K562 (cell line): ENCODE data around the gene RNF152. TPM values are rescaled to one million over a fixed set of nuclear protein-coding genes. Genes with fewer than 3 reads are reported as not detected.

ENCODE experiments used
- ATAC-seq: fragments of 200-7000 bp; cut with Tn5 transposase; 3 replicates; pipeline ENCODE4 v1.9.1; 2020; ENCODE audit warnings: moderate library complexity
- BruUV-seq: library from RNA; stranded (reverse); fragments of 400-500 nt; replicated peaks from 2 replicates; lab custom pipeline; 2021; lab: Mats Ljungman, UMichigan
- CTCF ChIA-PET: fragments of 300-600 bp; formaldehyde crosslinking; extraction: SDS; loops from one replicate; lab custom pipeline; 2021; ENCODE audit warnings: low intra/inter-chr PET ratio; lab: Yijun Ruan, JAX
- POLR2A ChIA-PET: fragments of 300-600, 350-650 bp; sonication (Branson Sonifier 250); formaldehyde crosslinking; extraction: SDS; loops from one replicate; lab custom pipeline; 2021; ENCODE audit warnings: antibody characterized with exemption, inconsistent platforms; lab: Yijun Ruan, JAX
- DNase-seq, 4 experiments: peaks; one replicate each; pipeline versions ENCODE4 v3.0.0 to v3.0.0-alpha.2; 2011 to 2018; ENCODE audit warnings: low spot score in 3 of 4, mixed read lengths in 3 of 4; ENCODE audit errors: extremely low read depth in 1 of 4
- FAIRE-seq: peaks from 2 replicates; lab custom pipeline; 2011; peaks lifted over from hg19 to GRCh38; lab: Jason Lieb, UNC
- H2AFZ ChIP-seq: 2 replicates; pipeline ENCODE4 v1.6.0; 2011; ENCODE audit warnings: low read depth, low read length, control low read depth, inconsistent platforms
- H3K27ac ChIP-seq: fragments of 200-600 bp; 3 replicates; pipeline ENCODE4 v1.8.0; 2011; ENCODE audit warnings: low read depth, mild to moderate bottlenecking, control low read depth, inconsistent platforms, low read length, moderate library complexity, mixed read lengths; ENCODE audit errors: extremely low read depth
- H3K27me3 ChIP-seq, 2 experiments: fragments of 300-600 bp in 1 of 2; 2 replicates in 1 of 2; 3 replicates in 1 of 2; pipeline versions ENCODE4 v1.6.0 to v1.8.0; 2011; ENCODE audit warnings: inconsistent platforms in 2 of 2, low read length in 2 of 2, mild to moderate bottlenecking in 1 of 2, mixed read lengths in 1 of 2, moderate library complexity in 1 of 2; ENCODE audit not compliant: control insufficient read depth in 2 of 2, insufficient read depth in 2 of 2
- H3K36me3 ChIP-seq: fragments of 300-600 bp; 3 replicates; pipeline ENCODE4 v1.8.0; 2011; ENCODE audit warnings: mild to moderate bottlenecking, low read length, inconsistent platforms; ENCODE audit not compliant: control insufficient read depth, insufficient read depth
- H3K4me1 ChIP-seq, 2 experiments: fragments of 200-600 bp in 1 of 2; replicated peaks in 1 of 2; 2 replicates in 1 of 2; 3 replicates in 1 of 2; pipeline versions ENCODE4 v1.5.1 to v1.8.0; 2011; ENCODE audit warnings: inconsistent platforms in 2 of 2, low read length in 2 of 2, mild to moderate bottlenecking in 1 of 2, mixed read lengths in 1 of 2, moderate library complexity in 1 of 2; ENCODE audit not compliant: control insufficient read depth in 2 of 2, insufficient read depth in 2 of 2
- H3K4me2 ChIP-seq: 2 replicates; pipeline ENCODE4 v1.6.1; 2011; ENCODE audit warnings: low read length, control low read depth, inconsistent platforms, mixed read lengths; ENCODE audit not compliant: insufficient read depth
- H3K4me3 ChIP-seq: fragments of 200-600 bp; sonication (generic), shearing (Covaris generic); 2 replicates; pipeline ENCODE4 v1.5.1; 2016; ENCODE audit warnings: control low read depth, inconsistent platforms
- H3K79me2 ChIP-seq: fragments of 200-600 bp; 3 replicates; pipeline ENCODE4 v1.8.0; 2011; ENCODE audit warnings: low read length, inconsistent platforms; ENCODE audit not compliant: control insufficient read depth, insufficient read depth
- H3K9ac ChIP-seq, 2 experiments: 2 replicates each; pipeline versions ENCODE4 v1.6.0 to v1.6.1; 2011; ENCODE audit warnings: low read depth in 2 of 2, low read length in 2 of 2, control low read depth in 1 of 2, inconsistent platforms in 1 of 2, mild to moderate bottlenecking in 1 of 2, mixed read lengths in 1 of 2; ENCODE audit not compliant: insufficient read depth in 1 of 2
- H3K9me1 ChIP-seq: one replicate; pipeline ENCODE4 v1.6.0; 2011; ENCODE audit warnings: inconsistent platforms, mild to moderate bottlenecking, low read length, moderate library complexity; ENCODE audit not compliant: control insufficient read depth, insufficient read depth
- H3K9me3 ChIP-seq: replicated peaks from 2 replicates; pipeline ENCODE4 v1.5.1; 2011; ENCODE audit warnings: low read depth, low read length, inconsistent platforms; ENCODE audit not compliant: control insufficient read depth, insufficient read depth
- H4K20me1 ChIP-seq: replicated peaks from 2 replicates; pipeline ENCODE4 v1.6.1; 2011; ENCODE audit warnings: low read length, inconsistent platforms, mixed read lengths; ENCODE audit not compliant: control insufficient read depth, insufficient read depth
- BDP1 ChIP-seq: IDR thresholded peaks from 3 replicates; pipeline ENCODE4 v1.6.1; 2011; ENCODE audit not compliant: insufficient read length, insufficient read depth
- DPF2 ChIP-seq: fragments of 450-650 bp; IDR thresholded peaks from 2 replicates; pipeline ENCODE4 v1.6.1; 2016
- FOXA3 ChIP-seq, 2 experiments: fragments of 450-650 bp in 1 of 2; sonication (generic) in 1 of 2; formaldehyde crosslinking; IDR thresholded peaks in 1 of 2; conservative IDR thresholded peaks in 1 of 2; 2 replicates each; pipeline versions ENCODE4 v1.4.0 to v1.8.0; 2020 to 2022; ENCODE audit warnings: mild to moderate bottlenecking in 2 of 2, missing genetic modification reagents in 1 of 2
- HMBOX1 ChIP-seq: sonication (generic); IDR thresholded peaks from 2 replicates; pipeline ENCODE4 v1.6.1; 2016
- ILK ChIP-seq: fragments of 450-650 bp; IDR thresholded peaks from 2 replicates; pipeline ENCODE4 v1.6.1; 2016; ENCODE audit warnings: missing genetic modification characterization, low read depth, mild to moderate bottlenecking, missing compliant biosample characterization, moderate library complexity, borderline replicate concordance
- LARP7 ChIP-seq: fragments of 450-650 bp; IDR thresholded peaks from 2 replicates; pipeline ENCODE4 v1.6.1; 2016
- MXD1 ChIP-seq: fragments of 250-450 bp; sonication (Bioruptor Pico); IDR thresholded peaks from 2 replicates; pipeline ENCODE4 v1.8.0; 2021; ENCODE audit warnings: borderline replicate concordance, mild to moderate bottlenecking, moderate library complexity; ENCODE audit not compliant: poor library complexity, severe bottlenecking
- SUPT5H ChIP-seq: fragments of 450-650 bp; IDR thresholded peaks from 2 replicates; pipeline ENCODE4 v1.6.1; 2016
- ZBTB43 ChIP-seq: sonication (generic); formaldehyde crosslinking; IDR thresholded peaks from 2 replicates; pipeline ENCODE4 v1.8.0; 2023; ENCODE audit warnings: mild to moderate bottlenecking, missing genetic modification reagents
- ZNF395 ChIP-seq: fragments of 200-800 bp; sonication (Bioruptor generic); IDR thresholded peaks from 2 replicates; pipeline ENCODE4 v1.6.1; 2017; ENCODE audit warnings: missing genetic modification characterization, missing compliant biosample characterization
- ZNF518B ChIP-seq: fragments of 250-450 bp; sonication (Bioruptor Pico); IDR thresholded peaks from 2 replicates; pipeline ENCODE4 v1.5.0; 2021; ENCODE audit warnings: mild to moderate bottlenecking, moderate library complexity
- ZNF780A ChIP-seq: fragments of 250-450 bp; sonication (Bioruptor Pico); IDR thresholded peaks from 2 replicates; pipeline ENCODE4 v1.5.0; 2021; ENCODE audit warnings: mild to moderate bottlenecking
- in situ Hi-C: fragments of 300-500 bp; cut with MboI; formaldehyde crosslinking; loops from 4 replicates; pipeline ENCODE4 v1.15.0; 2018; ENCODE audit warnings: inconsistent platforms, mixed read lengths
- intact Hi-C: fragments of 100-400 bp; cut with micrococcal nuclease; formaldehyde crosslinking; loops from 2 replicates; pipeline ENCODE4 v1.14.2; 2022
- polyA plus RNA-seq, 8 experiments: library from polyadenylated mRNA; depleted of rRNA in 4 of 8; stranded (reverse) in 5 of 8; unstranded in 3 of 8; fragments of >200 nt; fragmentation: Nextera tagmentation in 2 of 8; fragmentation: Illumina TruSeq in 1 of 8; extraction: Ambion mirVana in 2 of 8; extraction: Trizol in 1 of 8; gene quantifications; 2 replicates each; pipeline versions ENCODE4 v1.2.1 to v1.2.3, GENCODE V29; 2011 to 2014; ENCODE audit warnings: inconsistent platforms in 1 of 8, missing spikeins in 1 of 8
- total RNA-seq, 7 experiments: library from RNA; depleted of rRNA in 6 of 7; stranded (reverse); fragments of >200 nt in 6 of 7; fragmentation: Illumina TruSeq in 2 of 7; extraction: Trizol in 2 of 7; gene quantifications; 2 replicates each; pipeline versions ENCODE4 v1.2.1 to v1.2.3, GENCODE V29; 2011 to 2021; ENCODE audit warnings: low replicate concordance in 1 of 7

The RNF152 gene
- total and polyA plus RNA-seq, 9 of the 15 experiments (the other 6 are each of a cell fraction or from before 2014, with no cell fraction given): 0.04 to 0.05 TPM; not detected in 7

GRCh38 chr18:61910101-61910500 is 17.3 kb upstream of the RNF152 start:
- H3K9ac ChIP-seq: no peak overlapping the region
- H3K79me2 ChIP-seq: no peaks in the 10 kb centered on the region
- in situ Hi-C loops: no loop called here
- H3K4me2 ChIP-seq: no peak overlapping the region
- H3K9me3 ChIP-seq: no peaks in the 10 kb centered on the region
- H3K4me1 ChIP-seq: no peaks in the 10 kb centered on the region
- ATAC-seq: no peak
- no peaks in the 10 kb centered on the region for H3K27me3 ChIP-seq
- BruUV-seq: no TSS peak
- TF ChIP-seq DPF2 (no peak), BDP1 (no peak), ZNF395 (CRISPR knock-in tag) (no peak), HMBOX1 (no peak), LARP7 (no peak), MXD1 (CRISPR knock-in tag) (no peak), ILK (no peak), ZBTB43 (CRISPR knock-in tag) (no peak), SUPT5H (no peak), ZNF518B (CRISPR knock-in tag) (no peak), ZNF780A (CRISPR knock-in tag) (no peak), FOXA3 (CRISPR knock-in tag; conservative IDR thresholded peaks at IDR 0.05 in 1 of 2, IDR thresholded peaks at IDR 0.05 in 1 of 2) (no peak)
- no peak overlapping the region for H2AFZ ChIP-seq
- POLR2A ChIA-PET: interaction anchor here (0.6 kb wide), 1 partner anchor 1250 kb away, joined by 4 read pairs; no protein-coding TSS in a partner anchor
- H4K20me1 ChIP-seq: no peaks in the 10 kb centered on the region
- CTCF ChIA-PET: no interaction called here
- intact Hi-C loops: no loop called here
- no peak overlapping the region for H3K4me3 ChIP-seq
- H3K27ac ChIP-seq: no peak overlapping the region
- H3K36me3 ChIP-seq: no peaks in the 10 kb centered on the region
- FAIRE-seq: no peak
- no peak for DNase-seq
- H3K9me1 ChIP-seq: no peaks in the 10 kb centered on the region
